K562 (cell line): ENCODE data around the gene NECTIN4. TPM values are rescaled to one million over a fixed set of nuclear protein-coding genes. Genes with fewer than 3 reads are reported as not detected.
A peak's percentile ranks its signal among the peaks of the same experiment; 100 is the strongest.

ENCODE experiments used
- CBX5 ChIP-seq: IDR thresholded peaks from 2 replicates; pipeline ENCODE4 v1.6.1; 2014; ENCODE audit warnings: low read depth, borderline replicate concordance
- EHMT2 ChIP-seq: fragments of 450-650 bp; IDR thresholded peaks from 2 replicates; pipeline ENCODE4 v1.6.1; 2018; ENCODE audit warnings: antibody characterized with exemption
- KDM4B ChIP-seq, 2 experiments: fragments of 450-650 bp in 1 of 2; sonication (generic) in 1 of 2; IDR thresholded peaks; 2 replicates each; pipeline ENCODE4 v1.6.1; 2016 to 2017; ENCODE audit warnings: borderline replicate concordance in 2 of 2, antibody characterized with exemption in 1 of 2, low read depth in 1 of 2, mild to moderate bottlenecking in 1 of 2
- MTA2 ChIP-seq: fragments of 450-650 bp; IDR thresholded peaks from 2 replicates; pipeline ENCODE4 v1.6.1; 2016; ENCODE audit warnings: low read depth
- SMARCE1 ChIP-seq: fragments of 450-650 bp; IDR thresholded peaks from 2 replicates; pipeline ENCODE4 v1.7.1; 2016; ENCODE audit warnings: mild to moderate bottlenecking
- ZNF561 ChIP-seq: fragments of 450-650 bp; formaldehyde crosslinking; conservative IDR thresholded peaks from 2 replicates; pipeline ENCODE4 v1.4.0; 2020; ENCODE audit warnings: mild to moderate bottlenecking, moderate library complexity
- polyA plus RNA-seq, 8 experiments: library from polyadenylated mRNA; depleted of rRNA in 4 of 8; stranded (reverse) in 5 of 8; unstranded in 3 of 8; fragments of >200 nt; fragmentation: Nextera tagmentation in 2 of 8; fragmentation: Illumina TruSeq in 1 of 8; extraction: Ambion mirVana in 2 of 8; extraction: Trizol in 1 of 8; gene quantifications; 2 replicates each; pipeline versions ENCODE4 v1.2.1 to v1.2.3, GENCODE V29; 2011 to 2014; ENCODE audit warnings: inconsistent platforms in 1 of 8, missing spikeins in 1 of 8
- total RNA-seq, 7 experiments: library from RNA; depleted of rRNA in 6 of 7; stranded (reverse); fragments of >200 nt in 6 of 7; fragmentation: Illumina TruSeq in 2 of 7; extraction: Trizol in 2 of 7; gene quantifications; 2 replicates each; pipeline versions ENCODE4 v1.2.1 to v1.2.3, GENCODE V29; 2011 to 2021; ENCODE audit warnings: low replicate concordance in 1 of 7
- TF ChIP-seq, protein P1 (sequence below): sonication (generic); formaldehyde crosslinking; IDR thresholded peaks from 2 replicates; pipeline ENCODE4 v1.8.0; 2022; ENCODE audit warnings: mild to moderate bottlenecking, missing genetic modification reagents, borderline replicate concordance
- TF ChIP-seq, protein P2 (sequence below): fragments of 450-650 bp; IDR thresholded peaks from 2 replicates; pipeline ENCODE4 v1.6.1; 2016; ENCODE audit warnings: mild to moderate bottlenecking, moderate library complexity
- TF ChIP-seq, protein P3 (sequence below): fragments of 450-650 bp; conservative IDR thresholded peaks from 2 replicates; pipeline ENCODE4 v1.6.1; 2016; ENCODE audit warnings: missing genetic modification characterization, low read depth, mild to moderate bottlenecking, control low read depth, missing compliant biosample characterization
- TF ChIP-seq, protein P4 (sequence below): fragments of 250-450 bp; sonication (Bioruptor Pico); IDR thresholded peaks from 2 replicates; pipeline ENCODE4 v1.8.0; 2022; ENCODE audit warnings: inconsistent platforms, mild to moderate bottlenecking, moderate library complexity, borderline replicate concordance

The NECTIN4 gene
- total and polyA plus RNA-seq, 9 of the 15 experiments (the other 6 are each of a cell fraction or from before 2014, with no cell fraction given) = 0.01 to 0.09 TPM; not detected in 7

DNA sequence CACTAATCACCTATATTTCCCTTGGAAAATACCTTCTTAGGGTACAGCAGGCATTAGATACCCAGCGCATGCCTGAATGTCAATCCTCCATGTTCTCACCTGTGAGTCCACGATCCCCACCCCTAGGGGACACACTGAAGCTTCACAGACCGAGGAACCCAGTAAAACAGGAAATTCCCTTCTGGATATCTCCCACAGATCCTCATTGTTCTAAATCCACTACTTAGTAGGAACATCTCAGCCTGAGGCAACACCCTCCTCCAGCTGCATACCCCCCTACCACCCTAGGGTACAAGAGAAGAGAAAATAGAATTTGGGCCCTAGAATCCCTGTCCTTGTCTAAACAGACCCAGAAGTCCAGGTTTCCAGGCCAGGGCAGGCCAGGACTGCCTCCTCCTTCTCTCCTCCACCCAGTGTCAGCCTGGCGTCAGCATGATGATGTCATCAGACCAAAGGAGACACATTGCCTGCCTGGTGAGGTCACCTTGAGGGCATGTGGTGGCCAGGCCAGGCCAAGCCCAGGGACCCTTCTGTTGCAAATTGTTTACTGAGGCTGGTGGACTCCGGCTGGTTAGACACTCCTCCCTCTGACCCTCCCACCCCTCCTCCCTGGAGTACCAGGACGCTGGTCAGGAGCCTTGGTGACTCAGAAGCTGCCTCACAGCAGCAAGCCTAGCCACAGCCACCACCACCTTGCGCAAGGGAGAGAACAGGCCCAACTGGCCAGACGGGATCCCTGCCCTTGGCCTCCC is 6.2 kb downstream of the NECTIN4 start (continued):
- TF ChIP-seq, protein P1, sequence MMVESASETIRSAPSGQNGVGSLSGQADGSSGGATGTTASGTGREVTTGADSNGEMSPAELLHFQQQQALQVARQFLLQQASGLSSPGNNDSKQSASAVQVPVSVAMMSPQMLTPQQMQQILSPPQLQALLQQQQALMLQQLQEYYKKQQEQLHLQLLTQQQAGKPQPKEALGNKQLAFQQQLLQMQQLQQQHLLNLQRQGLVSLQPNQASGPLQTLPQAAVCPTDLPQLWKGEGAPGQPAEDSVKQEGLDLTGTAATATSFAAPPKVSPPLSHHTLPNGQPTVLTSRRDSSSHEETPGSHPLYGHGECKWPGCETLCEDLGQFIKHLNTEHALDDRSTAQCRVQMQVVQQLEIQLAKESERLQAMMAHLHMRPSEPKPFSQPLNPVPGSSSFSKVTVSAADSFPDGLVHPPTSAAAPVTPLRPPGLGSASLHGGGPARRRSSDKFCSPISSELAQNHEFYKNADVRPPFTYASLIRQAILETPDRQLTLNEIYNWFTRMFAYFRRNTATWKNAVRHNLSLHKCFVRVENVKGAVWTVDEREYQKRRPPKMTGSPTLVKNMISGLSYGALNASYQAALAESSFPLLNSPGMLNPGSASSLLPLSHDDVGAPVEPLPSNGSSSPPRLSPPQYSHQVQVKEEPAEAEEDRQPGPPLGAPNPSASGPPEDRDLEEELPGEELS = no peak
- TF ChIP-seq KDM4B (IDR thresholded peaks at IDR 0.05; ENCODE audit: borderline replicate concordance in 2 of 2, low read depth in 1 of 2) (no peak), ZNF561 (CRISPR knock-in tag) (no peak), SMARCE1 (peak; percentile 51; the same call in 1 of the 2 replicates), MTA2 (no peak), EHMT2 (peak; percentile 38; the same call in 1 of the 2 replicates), CBX5 (no peak)
- TF ChIP-seq, protein P2, sequence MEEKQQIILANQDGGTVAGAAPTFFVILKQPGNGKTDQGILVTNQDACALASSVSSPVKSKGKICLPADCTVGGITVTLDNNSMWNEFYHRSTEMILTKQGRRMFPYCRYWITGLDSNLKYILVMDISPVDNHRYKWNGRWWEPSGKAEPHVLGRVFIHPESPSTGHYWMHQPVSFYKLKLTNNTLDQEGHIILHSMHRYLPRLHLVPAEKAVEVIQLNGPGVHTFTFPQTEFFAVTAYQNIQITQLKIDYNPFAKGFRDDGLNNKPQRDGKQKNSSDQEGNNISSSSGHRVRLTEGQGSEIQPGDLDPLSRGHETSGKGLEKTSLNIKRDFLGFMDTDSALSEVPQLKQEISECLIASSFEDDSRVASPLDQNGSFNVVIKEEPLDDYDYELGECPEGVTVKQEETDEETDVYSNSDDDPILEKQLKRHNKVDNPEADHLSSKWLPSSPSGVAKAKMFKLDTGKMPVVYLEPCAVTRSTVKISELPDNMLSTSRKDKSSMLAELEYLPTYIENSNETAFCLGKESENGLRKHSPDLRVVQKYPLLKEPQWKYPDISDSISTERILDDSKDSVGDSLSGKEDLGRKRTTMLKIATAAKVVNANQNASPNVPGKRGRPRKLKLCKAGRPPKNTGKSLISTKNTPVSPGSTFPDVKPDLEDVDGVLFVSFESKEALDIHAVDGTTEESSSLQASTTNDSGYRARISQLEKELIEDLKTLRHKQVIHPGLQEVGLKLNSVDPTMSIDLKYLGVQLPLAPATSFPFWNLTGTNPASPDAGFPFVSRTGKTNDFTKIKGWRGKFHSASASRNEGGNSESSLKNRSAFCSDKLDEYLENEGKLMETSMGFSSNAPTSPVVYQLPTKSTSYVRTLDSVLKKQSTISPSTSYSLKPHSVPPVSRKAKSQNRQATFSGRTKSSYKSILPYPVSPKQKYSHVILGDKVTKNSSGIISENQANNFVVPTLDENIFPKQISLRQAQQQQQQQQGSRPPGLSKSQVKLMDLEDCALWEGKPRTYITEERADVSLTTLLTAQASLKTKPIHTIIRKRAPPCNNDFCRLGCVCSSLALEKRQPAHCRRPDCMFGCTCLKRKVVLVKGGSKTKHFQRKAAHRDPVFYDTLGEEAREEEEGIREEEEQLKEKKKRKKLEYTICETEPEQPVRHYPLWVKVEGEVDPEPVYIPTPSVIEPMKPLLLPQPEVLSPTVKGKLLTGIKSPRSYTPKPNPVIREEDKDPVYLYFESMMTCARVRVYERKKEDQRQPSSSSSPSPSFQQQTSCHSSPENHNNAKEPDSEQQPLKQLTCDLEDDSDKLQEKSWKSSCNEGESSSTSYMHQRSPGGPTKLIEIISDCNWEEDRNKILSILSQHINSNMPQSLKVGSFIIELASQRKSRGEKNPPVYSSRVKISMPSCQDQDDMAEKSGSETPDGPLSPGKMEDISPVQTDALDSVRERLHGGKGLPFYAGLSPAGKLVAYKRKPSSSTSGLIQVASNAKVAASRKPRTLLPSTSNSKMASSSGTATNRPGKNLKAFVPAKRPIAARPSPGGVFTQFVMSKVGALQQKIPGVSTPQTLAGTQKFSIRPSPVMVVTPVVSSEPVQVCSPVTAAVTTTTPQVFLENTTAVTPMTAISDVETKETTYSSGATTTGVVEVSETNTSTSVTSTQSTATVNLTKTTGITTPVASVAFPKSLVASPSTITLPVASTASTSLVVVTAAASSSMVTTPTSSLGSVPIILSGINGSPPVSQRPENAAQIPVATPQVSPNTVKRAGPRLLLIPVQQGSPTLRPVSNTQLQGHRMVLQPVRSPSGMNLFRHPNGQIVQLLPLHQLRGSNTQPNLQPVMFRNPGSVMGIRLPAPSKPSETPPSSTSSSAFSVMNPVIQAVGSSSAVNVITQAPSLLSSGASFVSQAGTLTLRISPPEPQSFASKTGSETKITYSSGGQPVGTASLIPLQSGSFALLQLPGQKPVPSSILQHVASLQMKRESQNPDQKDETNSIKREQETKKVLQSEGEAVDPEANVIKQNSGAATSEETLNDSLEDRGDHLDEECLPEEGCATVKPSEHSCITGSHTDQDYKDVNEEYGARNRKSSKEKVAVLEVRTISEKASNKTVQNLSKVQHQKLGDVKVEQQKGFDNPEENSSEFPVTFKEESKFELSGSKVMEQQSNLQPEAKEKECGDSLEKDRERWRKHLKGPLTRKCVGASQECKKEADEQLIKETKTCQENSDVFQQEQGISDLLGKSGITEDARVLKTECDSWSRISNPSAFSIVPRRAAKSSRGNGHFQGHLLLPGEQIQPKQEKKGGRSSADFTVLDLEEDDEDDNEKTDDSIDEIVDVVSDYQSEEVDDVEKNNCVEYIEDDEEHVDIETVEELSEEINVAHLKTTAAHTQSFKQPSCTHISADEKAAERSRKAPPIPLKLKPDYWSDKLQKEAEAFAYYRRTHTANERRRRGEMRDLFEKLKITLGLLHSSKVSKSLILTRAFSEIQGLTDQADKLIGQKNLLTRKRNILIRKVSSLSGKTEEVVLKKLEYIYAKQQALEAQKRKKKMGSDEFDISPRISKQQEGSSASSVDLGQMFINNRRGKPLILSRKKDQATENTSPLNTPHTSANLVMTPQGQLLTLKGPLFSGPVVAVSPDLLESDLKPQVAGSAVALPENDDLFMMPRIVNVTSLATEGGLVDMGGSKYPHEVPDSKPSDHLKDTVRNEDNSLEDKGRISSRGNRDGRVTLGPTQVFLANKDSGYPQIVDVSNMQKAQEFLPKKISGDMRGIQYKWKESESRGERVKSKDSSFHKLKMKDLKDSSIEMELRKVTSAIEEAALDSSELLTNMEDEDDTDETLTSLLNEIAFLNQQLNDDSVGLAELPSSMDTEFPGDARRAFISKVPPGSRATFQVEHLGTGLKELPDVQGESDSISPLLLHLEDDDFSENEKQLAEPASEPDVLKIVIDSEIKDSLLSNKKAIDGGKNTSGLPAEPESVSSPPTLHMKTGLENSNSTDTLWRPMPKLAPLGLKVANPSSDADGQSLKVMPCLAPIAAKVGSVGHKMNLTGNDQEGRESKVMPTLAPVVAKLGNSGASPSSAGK = 0 out of 2 replicates have a peak, but pooled peaks have one; percentile 44
- TF ChIP-seq, protein P3, sequence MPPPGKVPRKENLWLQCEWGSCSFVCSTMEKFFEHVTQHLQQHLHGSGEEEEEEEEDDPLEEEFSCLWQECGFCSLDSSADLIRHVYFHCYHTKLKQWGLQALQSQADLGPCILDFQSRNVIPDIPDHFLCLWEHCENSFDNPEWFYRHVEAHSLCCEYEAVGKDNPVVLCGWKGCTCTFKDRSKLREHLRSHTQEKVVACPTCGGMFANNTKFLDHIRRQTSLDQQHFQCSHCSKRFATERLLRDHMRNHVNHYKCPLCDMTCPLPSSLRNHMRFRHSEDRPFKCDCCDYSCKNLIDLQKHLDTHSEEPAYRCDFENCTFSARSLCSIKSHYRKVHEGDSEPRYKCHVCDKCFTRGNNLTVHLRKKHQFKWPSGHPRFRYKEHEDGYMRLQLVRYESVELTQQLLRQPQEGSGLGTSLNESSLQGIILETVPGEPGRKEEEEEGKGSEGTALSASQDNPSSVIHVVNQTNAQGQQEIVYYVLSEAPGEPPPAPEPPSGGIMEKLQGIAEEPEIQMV (tag) = no peak
- TF ChIP-seq, protein P4, sequence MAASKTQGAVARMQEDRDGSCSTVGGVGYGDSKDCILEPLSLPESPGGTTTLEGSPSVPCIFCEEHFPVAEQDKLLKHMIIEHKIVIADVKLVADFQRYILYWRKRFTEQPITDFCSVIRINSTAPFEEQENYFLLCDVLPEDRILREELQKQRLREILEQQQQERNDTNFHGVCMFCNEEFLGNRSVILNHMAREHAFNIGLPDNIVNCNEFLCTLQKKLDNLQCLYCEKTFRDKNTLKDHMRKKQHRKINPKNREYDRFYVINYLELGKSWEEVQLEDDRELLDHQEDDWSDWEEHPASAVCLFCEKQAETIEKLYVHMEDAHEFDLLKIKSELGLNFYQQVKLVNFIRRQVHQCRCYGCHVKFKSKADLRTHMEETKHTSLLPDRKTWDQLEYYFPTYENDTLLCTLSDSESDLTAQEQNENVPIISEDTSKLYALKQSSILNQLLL = no peak
